ENCODE measurements around the gene ERC2. TPM values are rescaled to one million over a fixed set of nuclear protein-coding genes. Genes with fewer than 3 reads are reported as not detected.

The ERC2 gene
- total and polyA plus RNA-seq, 11 donors = 0.16 to 3.8 (median 1.6) TPM

DNA sequence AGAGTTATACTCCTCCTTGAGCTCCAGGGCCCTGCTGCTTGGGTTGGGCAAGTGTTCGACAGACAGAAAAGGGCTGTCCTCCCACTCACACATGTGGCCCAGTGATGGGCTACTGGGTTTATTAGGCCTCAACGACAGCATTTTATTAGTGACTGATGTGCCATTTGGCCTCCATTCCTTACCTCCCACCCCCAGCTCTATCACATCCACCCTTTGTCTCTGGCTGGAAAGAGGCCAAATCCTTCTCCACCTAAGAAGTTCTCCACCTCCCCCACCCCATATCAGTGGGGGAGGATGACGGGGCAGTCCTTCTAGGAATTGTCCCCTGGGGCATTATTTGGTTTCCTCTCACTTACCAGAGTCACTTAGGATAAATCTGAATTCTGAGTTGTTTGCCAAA, 924.0 kb downstream of the ERC2 start:
- TF ChIP-seq POLR2A (IDR thresholded peaks at IDR 0.05) = no peak
- TF ChIP-seq CTCF (IDR thresholded peaks at IDR 0.05) = no peak
- intact Hi-C loops (cut with DNase I) = no loop called here
- no peak overlapping the region for H3K27ac ChIP-seq
- ATAC-seq (no peak), DNase-seq (no peak)
- peaks cover 0 to 14% (median 0%) of the 10 kb centered on the region in 9 donors for H3K27me3 ChIP-seq
- H3K4me3 ChIP-seq = no peak overlapping the region
- H3K4me1 ChIP-seq = no peaks in the 10 kb centered on the region
- no peaks in the 10 kb centered on the region for H3K9me3 ChIP-seq
- no peaks in the 10 kb centered on the region for H3K36me3 ChIP-seq
- 32 to 43% (median 40%) methylated on average over 3 of the region's 3 CpGs for WGBS, 4 donors

GRCh38 chr3:55543181-55543614, 925.1 kb downstream of the ERC2 start:
- Histone ChIP-seq H3K27me3 (peaks cover 0 to 14% (median 0%) of the 10 kb centered on the region in 9 donors), H3K36me3 (no peaks in the 10 kb centered on the region), H3K4me1 (no peaks in the 10 kb centered on the region), H3K27ac (no peak overlapping the region), H3K9me3 (no peaks in the 10 kb centered on the region), H3K4me3 (no peak overlapping the region)
- 75 to 86% (median 79%) methylated on average over 12 of the region's 12 CpGs for WGBS, 4 donors
- intact Hi-C loops (cut with DNase I) = no loop called here
- ATAC-seq = no peak
- TF ChIP-seq POLR2A (IDR thresholded peaks at IDR 0.05) = no peak
- no peak for TF ChIP-seq CTCF (IDR thresholded peaks at IDR 0.05)
- DNase-seq = no peak

DNA sequence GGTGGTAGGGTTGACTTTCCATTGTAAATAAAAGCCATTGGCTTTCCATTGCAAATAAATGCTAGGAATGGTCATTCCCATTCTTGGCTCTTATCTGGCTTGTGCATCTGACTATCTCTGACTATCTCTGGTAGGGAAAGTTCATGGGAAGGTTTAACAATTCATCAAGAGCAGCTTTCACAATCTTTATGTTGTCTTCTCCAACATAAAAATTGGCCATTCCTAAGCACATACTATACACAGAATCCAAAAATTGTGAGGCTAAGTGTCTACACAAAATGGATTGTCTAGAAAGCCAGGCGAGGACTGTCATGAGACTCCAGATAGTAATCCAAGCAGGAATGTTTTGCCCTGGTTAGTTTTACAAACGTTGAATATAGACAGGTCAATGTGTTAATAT, 926.8 kb downstream of the ERC2 start:
- intact Hi-C loops (cut with DNase I) = no loop called here
- Histone ChIP-seq H3K9me3 (no peaks in the 10 kb centered on the region), H3K4me3 (no peak overlapping the region), H3K27me3 (peaks cover 0 to 14% (median 0%) of the 10 kb centered on the region in 9 donors), H3K4me1 (no peaks in the 10 kb centered on the region), H3K27ac (no peak overlapping the region), H3K36me3 (no peaks in the 10 kb centered on the region)
- DNase-seq (no peak), ATAC-seq (no peak)
- TF ChIP-seq POLR2A (IDR thresholded peaks at IDR 0.05) = no peak
- no peak for TF ChIP-seq CTCF (IDR thresholded peaks at IDR 0.05)
- 26 to 55% (median 41%) methylated on average over 2 of the region's 2 CpGs for WGBS, 4 donors

GRCh38 chr3:55541016-55541415, 927.3 kb downstream of the ERC2 start:
- WGBS, 4 donors = 71 to 82% (median 74%) methylated on average over 3 of the region's 3 CpGs
- ATAC-seq = no peak
- TF ChIP-seq POLR2A (IDR thresholded peaks at IDR 0.05) = no peak
- no peak for DNase-seq
- Histone ChIP-seq H3K36me3 (no peaks in the 10 kb centered on the region), H3K27me3 (peaks cover 0 to 14% (median 0%) of the 10 kb centered on the region in 9 donors), H3K9me3 (no peaks in the 10 kb centered on the region), H3K4me3 (no peak overlapping the region), H3K4me1 (no peaks in the 10 kb centered on the region), H3K27ac (no peak overlapping the region)
- intact Hi-C loops (cut with DNase I) = no loop called here

- no peak overlapping the region for H3K27ac ChIP-seq
- intact Hi-C loops (cut with DNase I) = no loop called here
- TF ChIP-seq CTCF (IDR thresholded peaks at IDR 0.05) (no peak), POLR2A (IDR thresholded peaks at IDR 0.05) (no peak)
These were observed 927.7 kb downstream of the ERC2 start for GRCh38 chr3:55540579-55540978.

More at GRCh38 chr3:55540579-55540978, 927.7 kb downstream of the ERC2 start:
- no peak for ATAC-seq
- Histone ChIP-seq H3K4me1 (no peaks in the 10 kb centered on the region), H3K36me3 (no peaks in the 10 kb centered on the region), H3K4me3 (no peak overlapping the region), H3K27me3 (peaks cover 0 to 14% (median 0%) of the 10 kb centered on the region in 9 donors), H3K9me3 (no peaks in the 10 kb centered on the region)
- 53 to 65% (median 59%) methylated on average over 5 of the region's 5 CpGs for WGBS, 4 donors
- DNase-seq = no peak

All from heart left ventricle (tissue), 16 donors.